Mesenchymal stem cell (in vitro differentiated cells and primary cell): ENCODE measurements around the gene C1orf53. TPM values are rescaled to one million over a fixed set of nuclear protein-coding genes. Genes with fewer than 3 reads are reported as not detected.
"Not testable (repeated sequence)": the region's sequence is repeated elsewhere in the genome, so short reads cannot be mapped to it uniquely, and the experiment has no call there.

Source experiments
- DNase-seq: peaks from one replicate; pipeline ENCODE4 v3.0.0-alpha.2; 2013
- H2AFZ ChIP-seq: one replicate; pipeline ENCODE4 v1.6.1; 2013; ENCODE audit warnings: low read depth, mild to moderate bottlenecking, control low read depth, inconsistent platforms, low read length, moderate library complexity
- H2AK5ac ChIP-seq: 2 replicates; pipeline ENCODE4 v1.6.1; 2013; ENCODE audit warnings: low read length, moderate library complexity, mild to moderate bottlenecking, inconsistent platforms; ENCODE audit not compliant: severe bottlenecking
- H2BK120ac ChIP-seq: one replicate; pipeline ENCODE4 v1.6.1; 2013; ENCODE audit warnings: low read depth, mild to moderate bottlenecking, inconsistent platforms, low read length, moderate library complexity
- H2BK12ac ChIP-seq, 2 experiments: one replicate each; pipeline ENCODE4 v1.6.1; 2013; ENCODE audit warnings: inconsistent platforms in 2 of 2, low read length in 2 of 2, mild to moderate bottlenecking in 2 of 2, moderate library complexity in 2 of 2, control low read depth in 1 of 2
- H2BK15ac ChIP-seq: one replicate; pipeline ENCODE4 v1.6.1; 2013; ENCODE audit warnings: mild to moderate bottlenecking, low read depth, inconsistent platforms; ENCODE audit not compliant: poor library complexity, severe bottlenecking
- H2BK5ac ChIP-seq: 2 replicates; pipeline ENCODE4 v1.6.1; 2013; ENCODE audit warnings: low read depth, mild to moderate bottlenecking, low read length, control low read depth, inconsistent platforms; ENCODE audit not compliant: poor library complexity, severe bottlenecking
- H3K14ac ChIP-seq, 2 experiments: one replicate each; pipeline ENCODE4 v1.6.1; 2013; ENCODE audit warnings: inconsistent platforms in 2 of 2, low read length in 2 of 2, control low read depth in 1 of 2, mild to moderate bottlenecking in 1 of 2, moderate library complexity in 1 of 2
- H3K18ac ChIP-seq, 2 experiments: one replicate each; pipeline ENCODE4 v1.6.1; 2013; ENCODE audit warnings: inconsistent platforms in 2 of 2, low read length in 2 of 2, control low read depth in 1 of 2, low read depth in 1 of 2, mild to moderate bottlenecking in 1 of 2
- H3K23ac ChIP-seq, 2 experiments: one replicate each; pipeline ENCODE4 v1.6.1; 2013; ENCODE audit warnings: inconsistent platforms in 2 of 2, low read length in 2 of 2, mild to moderate bottlenecking in 2 of 2, moderate library complexity in 2 of 2, control low read depth in 1 of 2
- H3K27ac ChIP-seq: 2 replicates; pipeline ENCODE4 v1.5.1; 2013; ENCODE audit warnings: mild to moderate bottlenecking, moderate library complexity, low read length, control low read depth, inconsistent platforms; ENCODE audit not compliant: poor library complexity, severe bottlenecking
- H3K27me3 ChIP-seq, 2 experiments: 2 replicates each; pipeline versions ENCODE4 v1.6.1 to v1.7.0; 2013; ENCODE audit warnings: low read length in 2 of 2, mild to moderate bottlenecking in 2 of 2, moderate library complexity in 2 of 2, control low read depth in 1 of 2, inconsistent platforms in 1 of 2; ENCODE audit not compliant: control insufficient read depth in 1 of 2, insufficient read depth in 1 of 2
- H3K36me3 ChIP-seq, 2 experiments: 2 replicates each; pipeline versions ENCODE4 v1.6.1 to v1.7.0; 2013; ENCODE audit warnings: low read length in 2 of 2, control low read depth in 1 of 2, inconsistent platforms in 1 of 2, low read depth in 1 of 2, mild to moderate bottlenecking in 1 of 2; ENCODE audit not compliant: insufficient read depth in 2 of 2, control insufficient read depth in 1 of 2
- H3K4ac ChIP-seq, 2 experiments: one replicate each; pipeline ENCODE4 v1.6.1; 2013; ENCODE audit warnings: inconsistent platforms in 2 of 2, low read length in 2 of 2, mild to moderate bottlenecking in 2 of 2, moderate library complexity in 2 of 2, control low read depth in 1 of 2, low read depth in 1 of 2
- H3K4me1 ChIP-seq: 2 replicates; pipeline ENCODE4 v1.6.1; 2013; ENCODE audit warnings: low read depth, low read length, control low read depth; ENCODE audit not compliant: control insufficient read depth, insufficient read depth
- H3K4me2 ChIP-seq: 2 replicates; pipeline ENCODE4 v1.6.1; 2013; ENCODE audit warnings: low read length, mild to moderate bottlenecking, inconsistent platforms; ENCODE audit not compliant: poor library complexity, severe bottlenecking
- H3K4me3 ChIP-seq, 2 experiments: 2 replicates each; pipeline versions ENCODE4 v1.5.1 to v1.7.0; 2013; ENCODE audit warnings: low read length in 2 of 2, mild to moderate bottlenecking in 2 of 2, control low read depth in 1 of 2, low read depth in 1 of 2; ENCODE audit not compliant: insufficient read depth in 1 of 2
- H3K79me1 ChIP-seq: replicated peaks from 2 replicates; pipeline ENCODE4 v1.6.1; 2013; ENCODE audit warnings: mild to moderate bottlenecking, control low read depth, low read length, inconsistent platforms; ENCODE audit not compliant: poor library complexity, severe bottlenecking
- H3K9ac ChIP-seq: 2 replicates; pipeline ENCODE4 v1.7.0; 2013; ENCODE audit warnings: mild to moderate bottlenecking, low read length, moderate library complexity
- H3K9me3 ChIP-seq: 2 replicates; pipeline ENCODE4 v1.7.0; 2013; ENCODE audit warnings: mild to moderate bottlenecking, low read length; ENCODE audit not compliant: control insufficient read depth
- H4K8ac ChIP-seq: one replicate; pipeline ENCODE4 v1.6.1; 2013; ENCODE audit warnings: inconsistent platforms, mild to moderate bottlenecking, low read length, moderate library complexity
- H4K91ac ChIP-seq: one replicate; pipeline ENCODE4 v1.6.1; 2013; ENCODE audit warnings: mild to moderate bottlenecking, low read length, inconsistent platforms
- WGBS: methylation state at CpG from one replicate; pipeline ENCODE4 v1.1.7; 2013; ENCODE audit warnings: mixed read lengths; 5-methylcytosine and 5-hydroxymethylcytosine counted together
- polyA plus RNA-seq, 2 experiments: library from polyadenylated mRNA; stranded (reverse); fragments of 200-250 nt; gene quantifications; one replicate each; pipeline ENCODE4 v1.2.3, GENCODE V29; 2013

Gene C1orf53
- polyA plus RNA-seq (2013, experiment 1 of 2) = 3.6 TPM
- polyA plus RNA-seq (2013, experiment 2 of 2) = 5.3 TPM

- no peaks in the 10 kb centered on the region for H3K9me3 ChIP-seq
- no peaks in the 10 kb centered on the region for H3K4me1 ChIP-seq
These were observed at the start of gene C1orf53 for GRCh38 chr1:197902454-197903195. TSS of gene C1orf53 (plus strand) at chr1:197902630. CDS start at chr1:197902650, 20 bp downstream.

GRCh38 chr1:197855751-197856150, 46.7 kb upstream of the C1orf53 start:
- not testable (repeated sequence) for H2AFZ ChIP-seq, H3K14ac ChIP-seq, DNase-seq, H3K4me3 ChIP-seq, H3K4ac ChIP-seq, H3K27ac ChIP-seq, H2BK15ac ChIP-seq, H3K79me1 ChIP-seq, H2AK5ac ChIP-seq, H2BK120ac ChIP-seq, H3K9me3 ChIP-seq, H3K23ac ChIP-seq, H4K8ac ChIP-seq, H4K91ac ChIP-seq, H3K4me1 ChIP-seq, H3K36me3 ChIP-seq, H3K4me2 ChIP-seq, H2BK12ac ChIP-seq, H3K27me3 ChIP-seq, H2BK5ac ChIP-seq, H3K9ac ChIP-seq, H3K18ac ChIP-seq
- WGBS = no CpG with 5 or more reads among the region's 2 CpGs

More at GRCh38 chr1:197902454-197903195, at the start of gene C1orf53:
- Histone ChIP-seq H2AK5ac (peak within 1 kb of the TSS; percentile 79), H3K4ac (peak within 1 kb of the TSS; percentile 75 to 89), H3K23ac (peak within 1 kb of the TSS in 1 of 2 experiments; percentile 41), H3K79me1 (peaks cover 2% of the 10 kb centered on the region), H4K91ac (peak within 1 kb of the TSS; percentile 91), H3K27ac (peak within 1 kb of the TSS; percentile 85), H2BK120ac (peak within 1 kb of the TSS; percentile 39), H2BK15ac (peak within 1 kb of the TSS; percentile 75), H2BK12ac (peak within 1 kb of the TSS; percentile 21 to 29), H3K36me3 (no peaks in the 10 kb centered on the region), H3K27me3 (peaks cover 11 to 21% of the 10 kb centered on the region in 2 experiments), H2AFZ (peak within 1 kb of the TSS; percentile 84), H3K18ac (peak within 1 kb of the TSS; percentile 81 to 96), H2BK5ac (peak within 1 kb of the TSS; percentile 79), H4K8ac (peak within 1 kb of the TSS; percentile 92), H3K4me2 (peak within 1 kb of the TSS; percentile 71), H3K9ac (peak within 1 kb of the TSS; percentile 94), H3K14ac (peak within 1 kb of the TSS in 1 of 2 experiments; percentile 78), H3K4me3 (peak within 1 kb of the TSS; percentile 66 to 95)
- WGBS = under 1% methylated on average over 90 of the region's 90 CpGs
- DNase-seq = peak; percentile 86

DNA sequence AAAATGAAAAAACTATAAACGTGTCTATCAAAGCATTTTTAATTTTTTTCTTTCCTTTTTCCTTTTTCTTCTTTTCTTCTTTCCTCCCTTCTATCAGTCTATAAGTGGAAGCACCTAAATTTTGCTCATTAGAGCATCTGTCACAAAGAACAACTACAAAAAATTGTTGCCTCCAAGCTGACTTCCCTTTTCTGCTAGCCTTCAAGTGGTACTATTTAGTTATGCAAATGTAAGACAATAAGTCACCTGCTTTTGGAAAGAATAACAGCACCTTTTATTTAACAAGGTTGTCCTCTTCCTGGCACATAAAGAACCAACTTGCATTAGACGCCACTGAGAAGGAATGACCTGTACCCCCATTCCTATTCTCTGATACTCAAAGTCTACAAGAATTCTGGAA, 45.0 kb upstream of the C1orf53 start:
- no peak overlapping the region for H3K4me2 ChIP-seq
- H3K23ac ChIP-seq = no peak overlapping the region
- no peaks in the 10 kb centered on the region for H3K79me1 ChIP-seq
- no peaks in the 10 kb centered on the region for H3K27me3 ChIP-seq
- H4K91ac ChIP-seq = no peak overlapping the region
- H2AFZ ChIP-seq = no peak overlapping the region
- no peak overlapping the region for H4K8ac ChIP-seq
- H2BK15ac ChIP-seq = no peak overlapping the region
- H3K18ac ChIP-seq = no peak overlapping the region
- H2AK5ac ChIP-seq = no peak overlapping the region
- no peak overlapping the region for H3K14ac ChIP-seq
- no peak overlapping the region for H2BK120ac ChIP-seq
- H3K9me3 ChIP-seq = no peaks in the 10 kb centered on the region
- no peak overlapping the region for H2BK5ac ChIP-seq
- WGBS = 90% methylated on average over 2 of the region's 2 CpGs
- H3K4ac ChIP-seq = no peak overlapping the region
- no peak overlapping the region for H3K27ac ChIP-seq
- no peaks in the 10 kb centered on the region for H3K36me3 ChIP-seq
- no peak overlapping the region for H3K4me3 ChIP-seq
- no peak overlapping the region for H3K9ac ChIP-seq
- H3K4me1 ChIP-seq = no peaks in the 10 kb centered on the region
- H2BK12ac ChIP-seq = no peak overlapping the region
- no peak for DNase-seq

DNA sequence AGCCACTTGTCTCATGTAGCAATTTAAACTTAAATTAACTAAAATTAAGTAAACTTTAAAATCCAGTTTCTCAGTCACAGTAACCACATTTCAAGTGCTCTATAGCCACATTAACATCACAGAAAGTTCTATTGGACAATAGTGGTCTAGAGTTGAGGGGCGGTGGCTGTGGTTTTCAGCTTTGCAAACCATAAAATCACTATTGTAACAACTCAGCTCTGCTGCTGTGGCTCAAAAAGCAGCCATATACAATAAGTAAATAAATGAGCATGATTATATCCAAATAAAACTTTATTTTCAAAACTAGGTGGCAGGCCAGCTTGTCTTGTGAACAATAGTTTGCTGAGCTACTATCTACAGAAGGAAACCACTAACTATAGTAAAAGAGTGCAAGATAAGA, 43.4 kb upstream of the C1orf53 start:
- H2BK12ac ChIP-seq = no peak overlapping the region
- no peaks in the 10 kb centered on the region for H3K79me1 ChIP-seq
- no peak overlapping the region for H2AK5ac ChIP-seq
- H3K14ac ChIP-seq = no peak overlapping the region
- no peaks in the 10 kb centered on the region for H3K9me3 ChIP-seq
- H2BK120ac ChIP-seq = no peak overlapping the region
- no peaks in the 10 kb centered on the region for H3K27me3 ChIP-seq
- H2AFZ ChIP-seq = no peak overlapping the region
- no peak overlapping the region for H3K18ac ChIP-seq
- H3K36me3 ChIP-seq = no peaks in the 10 kb centered on the region
- no peaks in the 10 kb centered on the region for H3K4me1 ChIP-seq
- H3K27ac ChIP-seq = no peak overlapping the region
- no peak overlapping the region for H3K4ac ChIP-seq
- no peak overlapping the region for H3K4me2 ChIP-seq
- no peak overlapping the region for H3K4me3 ChIP-seq
- no peak overlapping the region for H4K8ac ChIP-seq
- no peak for DNase-seq
- H2BK15ac ChIP-seq = no peak overlapping the region
- no CpG with 5 or more reads among the region's 1 CpG for WGBS
- H2BK5ac ChIP-seq = no peak overlapping the region
- H3K23ac ChIP-seq = no peak overlapping the region
- H4K91ac ChIP-seq = no peak overlapping the region
- no peak overlapping the region for H3K9ac ChIP-seq
